CD4-positive, alpha-beta T cell treated with Interleukin-6 for 4 hours (primary cell): ENCODE data around the gene OGDHL.

Experiments
- DNase-seq: peaks from one replicate; pipeline ENCODE4 v3.0.0-alpha.2; 2020; ENCODE audit warnings: mixed read lengths

The OGDHL gene

DNA sequence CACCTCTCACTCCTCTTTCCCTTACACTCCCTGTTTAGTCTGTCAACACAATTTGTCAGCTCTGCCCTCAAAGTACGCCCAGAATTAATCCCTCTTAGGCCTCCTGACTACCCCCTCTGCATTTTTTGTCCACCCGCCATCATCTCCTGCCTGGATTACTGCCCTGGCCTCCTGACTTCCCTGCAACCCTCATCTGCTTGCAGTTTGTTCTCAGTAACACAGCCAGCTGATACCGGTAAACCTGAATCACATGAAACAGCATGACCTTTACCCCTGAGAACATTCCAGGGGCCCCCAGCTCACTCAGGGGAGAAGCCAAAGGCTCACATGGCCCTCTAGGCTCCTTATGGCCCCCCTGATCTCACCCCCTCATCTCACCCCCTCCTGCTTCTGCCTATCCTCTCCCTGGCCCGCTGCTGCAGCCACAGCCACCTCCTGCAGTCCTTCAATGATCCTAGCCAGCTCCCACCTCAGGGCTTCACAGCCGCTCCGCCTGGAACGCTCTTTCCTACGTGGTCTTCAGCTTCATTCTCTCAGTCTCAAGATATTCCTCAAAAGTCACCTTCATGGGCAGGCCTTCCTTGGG, 73.8 kb downstream of the OGDHL start:
- no peak for DNase-seq

DNA sequence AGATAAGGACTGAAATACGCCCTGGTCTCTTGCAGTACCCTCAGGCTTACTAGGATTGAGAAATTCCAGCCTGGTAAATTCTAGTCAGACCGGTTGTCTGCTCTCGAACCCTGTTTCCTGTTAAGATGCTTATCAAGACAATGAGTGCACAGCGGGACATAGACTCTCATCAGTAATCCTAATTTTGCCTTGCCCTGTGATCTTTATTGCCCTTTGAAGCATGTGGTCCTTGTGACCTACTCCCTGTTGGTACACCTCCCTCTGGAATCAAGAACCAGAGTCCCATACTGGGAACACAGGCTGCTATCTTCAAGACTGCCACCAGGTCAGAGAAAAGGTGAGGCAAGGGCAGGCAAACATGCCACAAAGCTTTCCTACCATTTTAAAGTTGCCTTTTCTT, 75.5 kb downstream of the OGDHL start:
- DNase-seq = no peak
